BLaER1 treated with 17β-estradiol and CSF1 and Interleukin-3, amounts not matched to agents 10 nM and 100 nM (cell line): ENCODE data around the gene IL1RL1.

Source experiments
- H3K27ac ChIP-seq, 11 experiments: shearing (Covaris generic); formaldehyde crosslinking; 2 replicates each; pipeline ENCODE4 v1.8.1; 2022
- H3K27me3 ChIP-seq, 11 experiments: shearing (Covaris generic); formaldehyde crosslinking; 2 replicates each; pipeline ENCODE4 v1.8.1; 2022
- H3K36me3 ChIP-seq, 11 experiments: shearing (Covaris generic); formaldehyde crosslinking; 2 replicates each; pipeline ENCODE4 v1.8.1; 2022
- H3K4me1 ChIP-seq, 10 experiments: shearing (Covaris generic); formaldehyde crosslinking; 2 replicates each; pipeline ENCODE4 v1.8.1; 2022
- H3K4me2 ChIP-seq, 11 experiments: shearing (Covaris generic); formaldehyde crosslinking; 2 replicates each; pipeline ENCODE4 v1.8.1; 2022
- H3K4me3 ChIP-seq, 10 experiments: shearing (Covaris generic); formaldehyde crosslinking; 2 replicates each; pipeline ENCODE4 v1.8.1; 2022
- H3K9ac ChIP-seq, 11 experiments: shearing (Covaris generic); formaldehyde crosslinking; 2 replicates each; pipeline ENCODE4 v1.8.1; 2022
- H3K9me3 ChIP-seq, 11 experiments: shearing (Covaris generic); formaldehyde crosslinking; replicated peaks in 1 of 11; 2 replicates each; pipeline ENCODE4 v1.8.1; 2022
- H4K20me1 ChIP-seq, 11 experiments: shearing (Covaris generic); formaldehyde crosslinking; 2 replicates each; pipeline ENCODE4 v1.8.1; 2022
- Cebpa-rat ChIP-seq, 11 experiments: shearing (Covaris generic); IDR thresholded peaks; 2 replicates each; pipeline ENCODE4 v1.8.1; 2022

The IL1RL1 gene

GRCh38 chr2:102273619-102274211, 37.6 kb upstream of the IL1RL1 start:
- Histone ChIP-seq H3K4me1 (peaks cover 0 to 12% (median 0%) of the 10 kb centered on the region in 10 experiments; a peak in 7 of 20 replicates), H3K9ac (no peak overlapping the region), H3K4me3 (no peak overlapping the region), H3K27me3 (no peaks in the 10 kb centered on the region), H4K20me1 (no peaks in the 10 kb centered on the region), H3K9me3 (peaks cover 14 to 28% (median 20%) of the 10 kb centered on the region in 11 experiments), H3K27ac (no peak overlapping the region), H3K4me2 (no peak overlapping the region), H3K36me3 (no peaks in the 10 kb centered on the region)
- no peak for TF ChIP-seq Cebpa-rat (IDR thresholded peaks at IDR 0.05)

GRCh38 chr2:102276549-102277201, 34.7 kb upstream of the IL1RL1 start:
- no peaks in the 10 kb centered on the region for H4K20me1 ChIP-seq
- no peak overlapping the region for H3K4me3 ChIP-seq
- H3K36me3 ChIP-seq = no peaks in the 10 kb centered on the region
- H3K4me2 ChIP-seq = no peak overlapping the region
- H3K9ac ChIP-seq = no peak overlapping the region
- 0 out of 20 replicates have a peak, but pooled peaks cover 0 to 1% (median 0%) of the 10 kb centered on the region in 10 experiments for H3K4me1 ChIP-seq
- no peak for TF ChIP-seq Cebpa-rat (IDR thresholded peaks at IDR 0.05)
- H3K27ac ChIP-seq = no peak overlapping the region
- H3K27me3 ChIP-seq = peaks cover 0 to 7% (median 0%) of the 10 kb centered on the region in 11 experiments; a peak in 1 of 22 replicates
- H3K9me3 ChIP-seq = peaks cover 14 to 28% (median 20%) of the 10 kb centered on the region in 11 experiments

GRCh38 chr2:102277202-102277700, 34.1 kb upstream of the IL1RL1 start:
- Histone ChIP-seq H3K27ac (no peak overlapping the region), H3K9ac (no peak overlapping the region), H3K9me3 (peaks cover 14 to 28% (median 20%) of the 10 kb centered on the region in 11 experiments), H4K20me1 (no peaks in the 10 kb centered on the region), H3K4me2 (no peak overlapping the region), H3K4me1 (peaks cover 0 to 7% (median 0%) of the 10 kb centered on the region in 10 experiments; a peak in 8 of 20 replicates), H3K36me3 (no peaks in the 10 kb centered on the region), H3K4me3 (no peak overlapping the region), H3K27me3 (peaks cover 0 to 9% (median 0%) of the 10 kb centered on the region in 11 experiments; a peak in 1 of 22 replicates)
- no peak for TF ChIP-seq Cebpa-rat (IDR thresholded peaks at IDR 0.05)

- Histone ChIP-seq H3K4me2 (peak overlapping the region in 1 of 11 experiments; percentile 25; a peak in 1 of 22 replicates), H3K4me1 (peaks cover 0 to 23% (median 7%) of the 10 kb centered on the region in 10 experiments; a peak in 10 of 20 replicates), H3K4me3 (no peak overlapping the region), H3K27me3 (peaks cover 0 to 9% (median 0%) of the 10 kb centered on the region in 11 experiments; a peak in 1 of 22 replicates), H3K27ac (no peak overlapping the region), H3K9ac (no peak overlapping the region), H4K20me1 (peaks cover 0 to 3% (median 0%) of the 10 kb centered on the region in 11 experiments; a peak in 1 of 22 replicates), H3K36me3 (no peaks in the 10 kb centered on the region), H3K9me3 (peaks cover 14 to 27% (median 20%) of the 10 kb centered on the region in 11 experiments)
- TF ChIP-seq Cebpa-rat (IDR thresholded peaks at IDR 0.05) = no peak
These were observed 32.5 kb upstream of the IL1RL1 start for GRCh38 chr2:102278720-102279390.

- Histone ChIP-seq H3K4me2 (no peak overlapping the region), H3K36me3 (no peaks in the 10 kb centered on the region), H3K27me3 (peaks cover 0 to 9% (median 0%) of the 10 kb centered on the region in 11 experiments; a peak in 1 of 22 replicates), H3K27ac (no peak overlapping the region), H3K4me3 (no peak overlapping the region), H3K9ac (no peak overlapping the region), H3K4me1 (peaks cover 0 to 28% (median 7%) of the 10 kb centered on the region in 10 experiments; a peak in 10 of 20 replicates), H3K9me3 (peaks cover 13 to 22% (median 19%) of the 10 kb centered on the region in 11 experiments), H4K20me1 (peaks cover 0 to 3% (median 0%) of the 10 kb centered on the region in 11 experiments; a peak in 1 of 22 replicates)
- no peak for TF ChIP-seq Cebpa-rat (IDR thresholded peaks at IDR 0.05)
These were observed 32.0 kb upstream of the IL1RL1 start for GRCh38 chr2:102279391-102279735.

GRCh38 chr2:102282678-102283091, 28.7 kb upstream of the IL1RL1 start:
- no peaks in the 10 kb centered on the region for H3K36me3 ChIP-seq
- no peak overlapping the region for H3K9ac ChIP-seq
- H3K4me3 ChIP-seq = no peak overlapping the region
- peaks cover 0 to 16% (median 0%) of the 10 kb centered on the region in 11 experiments; a peak in 1 of 22 replicates for H3K27me3 ChIP-seq
- peak overlapping the region in 3 of 11 experiments; percentile 23 to 57 (median 47); a peak in 5 of 22 replicates for H3K27ac ChIP-seq
- peak overlapping the region in 5 of 11 experiments; percentile 27 to 79 (median 76); a peak in 8 of 22 replicates for H3K4me2 ChIP-seq
- peaks cover 0 to 30% (median 7%) of the 10 kb centered on the region in 10 experiments; a peak in 10 of 20 replicates for H3K4me1 ChIP-seq
- H4K20me1 ChIP-seq = peaks cover 0 to 3% (median 0%) of the 10 kb centered on the region in 11 experiments; a peak in 1 of 22 replicates
- TF ChIP-seq Cebpa-rat (IDR thresholded peaks at IDR 0.05) = no peak
- no peaks in the 10 kb centered on the region for H3K9me3 ChIP-seq

GRCh38 chr2:102283996-102284395, 27.4 kb upstream of the IL1RL1 start:
- Histone ChIP-seq H3K9me3 (no peaks in the 10 kb centered on the region), H3K4me1 (peaks cover 0 to 30% (median 7%) of the 10 kb centered on the region in 10 experiments; a peak in 10 of 20 replicates), H3K27ac (no peak overlapping the region), H3K4me3 (no peak overlapping the region), H4K20me1 (peaks cover 0 to 3% (median 0%) of the 10 kb centered on the region in 11 experiments; a peak in 1 of 22 replicates), H3K27me3 (peaks cover 0 to 16% (median 0%) of the 10 kb centered on the region in 11 experiments; a peak in 1 of 22 replicates), H3K9ac (no peak overlapping the region), H3K36me3 (no peaks in the 10 kb centered on the region), H3K4me2 (peak overlapping the region in 4 of 11 experiments; percentile 59 to 79 (median 77); a peak in 8 of 22 replicates)
- TF ChIP-seq Cebpa-rat (IDR thresholded peaks at IDR 0.05) = no peak

GRCh38 chr2:102284611-102285010, 26.8 kb upstream of the IL1RL1 start:
- no peak overlapping the region for H3K9ac ChIP-seq
- no peaks in the 10 kb centered on the region for H3K36me3 ChIP-seq
- no peak overlapping the region for H3K27ac ChIP-seq
- no peak overlapping the region for H3K4me3 ChIP-seq
- H3K4me1 ChIP-seq = peaks cover 0 to 30% (median 7%) of the 10 kb centered on the region in 10 experiments; a peak in 10 of 20 replicates
- H3K9me3 ChIP-seq = no peaks in the 10 kb centered on the region
- peaks cover 0 to 16% (median 0%) of the 10 kb centered on the region in 11 experiments; a peak in 1 of 22 replicates for H3K27me3 ChIP-seq
- TF ChIP-seq Cebpa-rat (IDR thresholded peaks at IDR 0.05) = no peak
- peak overlapping the region in 4 of 11 experiments; percentile 15 to 79 (median 68); a peak in 3 of 22 replicates for H3K4me2 ChIP-seq
- H4K20me1 ChIP-seq = peaks cover 0 to 3% (median 0%) of the 10 kb centered on the region in 11 experiments; a peak in 1 of 22 replicates
